Astrocyte (in vitro differentiated cells and primary cell): ENCODE results near the gene STT3B. TPM values are rescaled to one million over a fixed set of nuclear protein-coding genes. Genes with fewer than 3 reads are reported as not detected.

Source experiments
- DNase-seq: peaks from one replicate; pipeline ENCODE4 v3.0.0-alpha.2; 2010; ENCODE audit warnings: low read depth
- FAIRE-seq: peaks from 2 replicates; lab custom pipeline; 2011; peaks lifted over from hg19 to GRCh38; lab: Jason Lieb, UNC
- H2AFZ ChIP-seq: 2 replicates; pipeline ENCODE4 v1.6.0; 2012; ENCODE audit warnings: low read depth, low read length, inconsistent platforms
- H3K27ac ChIP-seq: 2 replicates; pipeline ENCODE4 v1.5.1; 2011; ENCODE audit warnings: low read depth, low read length, inconsistent platforms
- H3K27me3 ChIP-seq: 2 replicates; pipeline ENCODE4 v1.6.0; 2011; ENCODE audit warnings: low read length, inconsistent platforms; ENCODE audit not compliant: insufficient read depth
- H3K36me3 ChIP-seq: 2 replicates; pipeline ENCODE4 v1.5.1; 2011; ENCODE audit warnings: low read length, inconsistent platforms; ENCODE audit not compliant: insufficient read depth
- H3K4me1 ChIP-seq: 2 replicates; pipeline ENCODE4 v1.5.1; 2011; ENCODE audit warnings: low read length, inconsistent platforms; ENCODE audit not compliant: insufficient read depth
- H3K4me2 ChIP-seq: 2 replicates; pipeline ENCODE4 v1.6.0; 2012; ENCODE audit warnings: low read length, inconsistent platforms
- H3K4me3 ChIP-seq: 2 replicates; pipeline ENCODE4 v1.5.1; 2011; ENCODE audit warnings: low read depth, mild to moderate bottlenecking, low read length, inconsistent platforms; ENCODE audit not compliant: insufficient read depth
- H3K79me2 ChIP-seq: 2 replicates; pipeline ENCODE4 v1.6.0; 2012; ENCODE audit warnings: mild to moderate bottlenecking, low read length, inconsistent platforms; ENCODE audit not compliant: insufficient read depth
- H3K9ac ChIP-seq: 2 replicates; pipeline ENCODE4 v1.6.0; 2012; ENCODE audit warnings: mild to moderate bottlenecking, low read length, inconsistent platforms
- H3K9me3 ChIP-seq: 2 replicates; pipeline ENCODE4 v1.5.1; 2012; ENCODE audit warnings: low read depth, mild to moderate bottlenecking, low read length, inconsistent platforms; ENCODE audit not compliant: insufficient read depth
- H4K20me1 ChIP-seq: 2 replicates; pipeline ENCODE4 v1.6.0; 2012; ENCODE audit warnings: low read length, inconsistent platforms; ENCODE audit not compliant: insufficient read depth
- H3K27ac Mint-ChIP-seq: one replicate; pipeline ENCODE4 v1.8.0; 2021; ENCODE audit warnings: mild to moderate bottlenecking, mixed read lengths; ENCODE audit not compliant: unreplicated experiment
- H3K27me3 Mint-ChIP-seq: one replicate; pipeline ENCODE4 v1.8.0; 2021; ENCODE audit warnings: low read depth, mixed read lengths; ENCODE audit not compliant: unreplicated experiment
- H3K36me3 Mint-ChIP-seq: one replicate; pipeline ENCODE4 v1.8.0; 2021; ENCODE audit warnings: low read depth, mixed read lengths; ENCODE audit not compliant: unreplicated experiment
- H3K4me1 Mint-ChIP-seq: one replicate; pipeline ENCODE4 v1.8.0; 2021; ENCODE audit warnings: low read depth, mixed read lengths; ENCODE audit not compliant: unreplicated experiment
- H3K4me3 Mint-ChIP-seq: one replicate; pipeline ENCODE4 v1.8.0; 2021; ENCODE audit warnings: mild to moderate bottlenecking, moderate library complexity, mixed read lengths; ENCODE audit not compliant: unreplicated experiment
- H3K9me3 Mint-ChIP-seq: one replicate; pipeline ENCODE4 v1.8.0; 2021; ENCODE audit warnings: mild to moderate bottlenecking, mixed read lengths; ENCODE audit not compliant: unreplicated experiment
- CTCF ChIP-seq: IDR thresholded peaks from 2 replicates; pipeline ENCODE4 v1.5.1; 2011; ENCODE audit warnings: low read depth, mild to moderate bottlenecking, inconsistent platforms, low read length, moderate library complexity; ENCODE audit not compliant: insufficient read depth
- EZH2 ChIP-seq: IDR thresholded peaks from 2 replicates; pipeline ENCODE4 v1.6.1; 2012; ENCODE audit warnings: mild to moderate bottlenecking, low read length, inconsistent platforms; ENCODE audit not compliant: insufficient read depth
- total RNA-seq: library from RNA; stranded (reverse); gene quantifications from 2 replicates; pipeline ENCODE4 v1.2.1, GENCODE V29; 2021

The STT3B gene
- total RNA-seq, 1 donor from 2014 or later = 156 TPM

DNA sequence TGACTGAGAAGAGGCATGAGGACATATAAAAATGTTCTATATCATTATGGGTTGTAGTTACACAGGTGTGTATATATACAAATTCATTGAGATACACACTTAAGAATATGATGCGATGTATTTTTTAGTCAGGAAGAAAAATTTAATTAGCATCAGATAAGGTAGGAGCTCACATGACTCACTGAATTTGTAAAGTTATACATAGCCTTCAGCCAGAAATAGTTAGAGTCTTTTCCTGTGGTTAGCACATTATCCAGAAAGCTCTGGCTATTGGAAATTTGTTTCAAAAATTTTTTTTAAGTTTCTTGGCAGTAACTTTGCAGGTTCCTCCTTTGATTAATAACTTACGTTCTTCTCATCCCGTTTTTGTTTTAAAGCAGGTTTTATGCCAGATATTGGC lies 88.6 kb downstream of the STT3B start:
- no peak for TF ChIP-seq CTCF
- TF ChIP-seq EZH2 = no peak
- FAIRE-seq = no peak
- H3K4me3 Mint-ChIP-seq = no peak overlapping the region

DNA sequence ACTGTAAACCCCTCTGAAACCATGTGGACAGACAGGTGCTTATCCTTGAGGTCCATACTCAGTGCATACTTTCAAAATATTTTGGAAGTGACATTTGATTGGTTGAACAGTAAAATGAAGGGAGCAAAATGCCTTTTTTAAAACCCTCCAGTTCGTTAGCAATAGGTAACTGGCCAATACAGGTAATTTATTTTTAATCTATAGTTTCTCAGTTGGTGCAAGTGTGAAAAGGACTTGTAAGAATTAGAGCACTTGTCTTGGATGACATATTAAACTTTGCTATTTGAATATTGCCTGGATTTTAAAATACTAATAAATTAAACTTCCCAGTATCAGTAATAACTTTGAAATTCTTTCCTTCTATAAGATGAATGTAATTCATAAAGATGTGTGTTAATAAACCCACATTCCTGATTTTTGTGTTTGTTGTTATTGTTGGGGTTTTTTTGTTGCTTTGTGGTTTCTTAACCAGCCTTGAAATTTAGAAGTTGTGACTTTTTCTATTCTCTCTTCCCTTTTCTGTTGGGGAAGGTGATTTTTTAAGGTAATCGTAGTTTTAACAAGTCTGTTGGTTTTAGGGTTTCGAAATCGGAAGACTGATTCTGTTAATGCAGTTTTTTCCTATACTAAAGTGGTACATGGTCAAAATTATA lies 90.0 kb downstream of the STT3B start:
- Mint-ChIP-seq H3K9me3 (no peaks in the 10 kb centered on the region), H3K27ac (no peak overlapping the region), H3K27me3 (no peaks in the 10 kb centered on the region), H3K36me3 (peaks cover 16% of the 10 kb centered on the region), H3K4me1 (peaks cover 4% of the 10 kb centered on the region), H3K4me3 (no peak overlapping the region)
- Histone ChIP-seq H3K27me3 (no peaks in the 10 kb centered on the region), H3K4me1 (no peaks in the 10 kb centered on the region), H3K4me2 (no peak overlapping the region), H2AFZ (no peak overlapping the region), H3K79me2 (no peaks in the 10 kb centered on the region), H3K36me3 (peaks cover 38% of the 10 kb centered on the region), H3K9ac (no peak overlapping the region), H4K20me1 (no peaks in the 10 kb centered on the region), H3K4me3 (no peak overlapping the region), H3K27ac (no peak overlapping the region), H3K9me3 (no peaks in the 10 kb centered on the region)
- TF ChIP-seq CTCF (no peak), EZH2 (no peak)
- DNase-seq = no peak
- no peak for FAIRE-seq

More for the DNA sequence above, 88.6 kb downstream of the STT3B start:
- Histone ChIP-seq H3K27me3 (no peaks in the 10 kb centered on the region), H3K4me3 (no peak overlapping the region), H3K79me2 (no peaks in the 10 kb centered on the region), H4K20me1 (no peaks in the 10 kb centered on the region), H2AFZ (no peak overlapping the region), H3K27ac (no peak overlapping the region), H3K36me3 (peaks cover 37% of the 10 kb centered on the region), H3K9me3 (no peaks in the 10 kb centered on the region), H3K4me1 (no peaks in the 10 kb centered on the region), H3K9ac (no peak overlapping the region), H3K4me2 (no peak overlapping the region)
- Mint-ChIP-seq H3K27me3 (no peaks in the 10 kb centered on the region), H3K27ac (no peak overlapping the region), H3K4me1 (peaks cover 4% of the 10 kb centered on the region), H3K9me3 (no peaks in the 10 kb centered on the region), H3K36me3 (peaks cover 5% of the 10 kb centered on the region)
- peak; percentile 57 for DNase-seq

- no peak for FAIRE-seq
- Mint-ChIP-seq H3K27me3 (no peaks in the 10 kb centered on the region), H3K36me3 (peaks cover 16% of the 10 kb centered on the region), H3K4me3 (no peak overlapping the region), H3K4me1 (peaks cover 4% of the 10 kb centered on the region), H3K27ac (no peak overlapping the region), H3K9me3 (no peaks in the 10 kb centered on the region)
- Histone ChIP-seq H3K4me2 (no peak overlapping the region), H2AFZ (no peak overlapping the region), H3K79me2 (no peaks in the 10 kb centered on the region), H3K36me3 (peaks cover 38% of the 10 kb centered on the region), H3K27me3 (no peaks in the 10 kb centered on the region), H3K9ac (no peak overlapping the region), H4K20me1 (no peaks in the 10 kb centered on the region), H3K4me3 (no peak overlapping the region), H3K9me3 (no peaks in the 10 kb centered on the region), H3K27ac (no peak overlapping the region), H3K4me1 (no peaks in the 10 kb centered on the region)
- TF ChIP-seq CTCF = no peak
- DNase-seq = no peak
Observed at GRCh38 chr3:31624083-31624709, 91.5 kb downstream of the STT3B start.
